Adrenal gland (tissue), 5 donors: Measurements from ENCODE around the gene TENM4.
"Not testable (repeated sequence)": the region's sequence is repeated elsewhere in the genome, so short reads cannot be mapped to it uniquely, and the experiment has no call there.

Experiments used
- POLR2A ChIP-seq, 2 donors: fragments of 450-650 bp; IDR thresholded peaks; one replicate each; pipeline ENCODE4 v1.6.1; 2017; ENCODE audit warnings: antibody characterized with exemption in 2 of 2, mild to moderate bottlenecking in 2 of 2, moderate library complexity in 1 of 2
- TF ChIP-seq, protein P1 (sequence below), 6 experiments: fragments of 450-650 bp in 4 of 6; fragments of 200-600 bp in 2 of 6; sonication (generic) in 1 of 6; IDR thresholded peaks; 1 replicate in 5 of 6; 2 replicates in 1 of 6; pipeline versions ENCODE4 v1.5.1 to v1.8.0; 2016 to 2021; ENCODE audit warnings: antibody characterized with exemption in 6 of 6, mild to moderate bottlenecking in 2 of 6, moderate library complexity in 1 of 6
- donor health status: DM: no; HTN: no; CAD: no.

DNA sequence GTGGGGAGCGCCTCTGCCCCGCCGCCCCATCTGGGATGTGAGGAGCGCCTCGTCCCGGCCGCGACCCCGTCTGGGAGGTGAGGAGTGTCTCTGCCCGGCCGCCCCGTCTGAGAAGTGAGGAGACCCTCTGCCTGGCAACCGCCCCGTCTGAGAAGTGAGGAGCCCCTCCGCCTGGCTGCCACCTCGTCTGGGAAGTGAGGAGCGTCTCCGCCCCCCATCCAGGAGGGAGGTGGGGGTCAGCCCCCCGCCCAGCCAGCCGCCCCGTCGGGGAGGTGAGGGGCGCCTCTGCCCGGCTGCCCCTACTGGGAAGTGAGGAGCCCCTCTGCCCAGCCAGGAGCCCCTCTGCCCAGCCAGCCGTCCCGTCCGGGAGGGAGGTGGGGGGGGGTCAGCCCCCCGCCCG, 249.1 kb downstream of the TENM4 start:
- TF ChIP-seq, protein P1, sequence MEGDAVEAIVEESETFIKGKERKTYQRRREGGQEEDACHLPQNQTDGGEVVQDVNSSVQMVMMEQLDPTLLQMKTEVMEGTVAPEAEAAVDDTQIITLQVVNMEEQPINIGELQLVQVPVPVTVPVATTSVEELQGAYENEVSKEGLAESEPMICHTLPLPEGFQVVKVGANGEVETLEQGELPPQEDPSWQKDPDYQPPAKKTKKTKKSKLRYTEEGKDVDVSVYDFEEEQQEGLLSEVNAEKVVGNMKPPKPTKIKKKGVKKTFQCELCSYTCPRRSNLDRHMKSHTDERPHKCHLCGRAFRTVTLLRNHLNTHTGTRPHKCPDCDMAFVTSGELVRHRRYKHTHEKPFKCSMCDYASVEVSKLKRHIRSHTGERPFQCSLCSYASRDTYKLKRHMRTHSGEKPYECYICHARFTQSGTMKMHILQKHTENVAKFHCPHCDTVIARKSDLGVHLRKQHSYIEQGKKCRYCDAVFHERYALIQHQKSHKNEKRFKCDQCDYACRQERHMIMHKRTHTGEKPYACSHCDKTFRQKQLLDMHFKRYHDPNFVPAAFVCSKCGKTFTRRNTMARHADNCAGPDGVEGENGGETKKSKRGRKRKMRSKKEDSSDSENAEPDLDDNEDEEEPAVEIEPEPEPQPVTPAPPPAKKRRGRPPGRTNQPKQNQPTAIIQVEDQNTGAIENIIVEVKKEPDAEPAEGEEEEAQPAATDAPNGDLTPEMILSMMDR (IDR thresholded peaks at IDR 0.05), result not testable (repeated sequence)
- TF ChIP-seq POLR2A (IDR thresholded peaks at IDR 0.05), result not testable (repeated sequence)
